NCI-H1694 treated with DMSO at 0.1 percent for 48 hours (cell line): Measurements from ENCODE around the gene STK32C.
"Not testable (repeated sequence)": the region's sequence is repeated elsewhere in the genome, so short reads cannot be mapped to it uniquely, and the experiment has no call there.

Experiments
- DNase-seq: peaks from one replicate; lab custom pipeline; 2025; lab: John Stamatoyannopoulos, UW

STK32C gene

GRCh38 chr10:132167041-132167674 is 140.6 kb downstream of the STK32C start:
- no peak for DNase-seq

- no peak for DNase-seq
Observed at GRCh38 chr10:132166216-132166950, 141.4 kb downstream of the STK32C start.

DNA sequence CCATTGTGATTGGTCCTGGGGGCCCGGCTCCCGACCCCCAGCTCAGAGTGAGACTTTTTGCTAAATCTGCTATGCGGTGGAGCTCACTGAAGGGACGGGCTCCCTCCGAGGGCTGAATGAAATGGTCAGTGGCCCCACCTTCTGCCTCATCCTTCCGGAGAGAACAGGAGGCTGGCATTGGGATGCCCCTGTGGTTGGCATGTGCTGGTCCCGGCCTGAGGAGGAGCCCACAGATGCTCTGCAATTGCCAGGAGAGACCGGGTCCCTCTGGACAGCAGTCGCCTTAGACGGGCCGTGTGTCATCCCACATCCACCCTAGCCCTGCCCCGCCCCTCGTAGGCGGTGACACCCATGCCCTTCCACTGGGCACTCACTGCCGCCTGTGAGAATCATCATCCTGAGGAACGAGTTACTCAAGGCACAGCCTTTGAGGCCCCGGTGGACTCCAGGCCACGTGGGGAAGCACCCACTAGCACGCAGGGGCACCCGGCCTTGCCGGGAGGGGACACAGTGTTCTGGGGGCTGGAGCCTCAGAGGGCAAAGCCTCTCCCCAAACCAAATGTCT is 142.3 kb downstream of the STK32C start:
- DNase-seq, result no peak

- no peak for DNase-seq
Observed at GRCh38 chr10:132164761-132165278, 142.9 kb downstream of the STK32C start.

GRCh38 chr10:132163826-132164515 is 143.8 kb downstream of the STK32C start:
- DNase-seq, result no peak

GRCh38 chr10:132163278-132163765 is 144.4 kb downstream of the STK32C start:
- DNase-seq, result no peak

DNA sequence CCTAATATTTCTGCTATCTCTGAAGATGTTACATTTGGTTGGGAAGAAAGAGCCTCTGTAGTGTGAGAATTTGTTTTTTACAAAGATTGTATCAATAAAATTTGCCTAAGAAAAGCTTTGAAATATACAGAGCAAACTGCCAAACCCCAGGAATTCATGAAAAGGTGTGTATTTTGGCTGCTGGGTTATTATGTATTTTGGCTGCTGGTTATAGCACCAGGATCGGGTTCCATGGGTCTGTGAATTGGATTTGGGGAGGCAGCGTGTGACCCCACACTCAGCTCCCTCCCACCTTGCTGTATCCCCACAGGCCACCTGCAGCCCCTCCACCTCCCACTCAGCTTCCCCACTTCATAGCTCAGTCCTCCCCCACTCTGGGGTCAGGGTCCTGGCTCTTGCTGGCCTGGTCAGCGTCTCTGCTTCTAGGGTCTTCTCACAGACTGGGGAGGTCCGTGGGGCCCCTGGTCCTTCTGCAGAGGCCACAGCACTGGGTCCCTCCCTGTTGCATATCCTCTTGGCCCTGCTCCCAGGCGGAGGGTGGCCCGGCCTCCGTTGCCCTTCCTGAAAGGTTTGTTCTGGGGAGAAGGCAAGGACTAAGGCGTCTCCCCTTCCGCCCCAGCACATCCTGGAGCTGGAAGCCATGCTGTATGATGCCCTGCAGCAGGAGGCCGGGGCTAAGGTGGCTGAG is 145.0 kb downstream of the STK32C start:
- DNase-seq, result no peak

DNA sequence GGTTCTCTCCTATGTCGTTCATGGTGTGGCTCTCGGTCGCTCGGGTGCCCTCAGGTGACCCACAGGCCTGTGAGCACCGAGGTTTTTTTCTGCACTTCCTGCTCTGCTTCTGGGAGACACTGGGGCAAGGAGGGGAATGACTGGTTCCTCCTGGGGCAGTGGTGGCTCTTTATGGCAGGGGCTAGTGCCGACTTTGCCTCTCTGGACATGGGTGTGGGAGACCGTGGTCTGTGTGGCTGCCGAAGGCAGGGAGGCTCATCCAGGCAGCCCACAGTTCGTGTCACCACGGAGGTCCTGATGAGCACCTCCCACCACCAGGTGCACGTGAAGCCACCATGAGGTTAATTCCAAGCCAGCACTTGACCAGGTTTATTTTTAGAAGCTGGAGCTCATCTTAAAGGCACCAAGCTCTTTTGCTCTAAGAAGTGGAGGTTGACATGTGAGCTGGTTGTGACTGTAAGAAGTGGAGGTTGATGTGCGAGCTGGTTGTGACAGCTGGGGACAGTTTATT is 145.7 kb downstream of the STK32C start:
- no peak for DNase-seq

GRCh38 chr10:132160834-132161622 is 146.7 kb downstream of the STK32C start:
- DNase-seq, result not testable (repeated sequence)

DNA sequence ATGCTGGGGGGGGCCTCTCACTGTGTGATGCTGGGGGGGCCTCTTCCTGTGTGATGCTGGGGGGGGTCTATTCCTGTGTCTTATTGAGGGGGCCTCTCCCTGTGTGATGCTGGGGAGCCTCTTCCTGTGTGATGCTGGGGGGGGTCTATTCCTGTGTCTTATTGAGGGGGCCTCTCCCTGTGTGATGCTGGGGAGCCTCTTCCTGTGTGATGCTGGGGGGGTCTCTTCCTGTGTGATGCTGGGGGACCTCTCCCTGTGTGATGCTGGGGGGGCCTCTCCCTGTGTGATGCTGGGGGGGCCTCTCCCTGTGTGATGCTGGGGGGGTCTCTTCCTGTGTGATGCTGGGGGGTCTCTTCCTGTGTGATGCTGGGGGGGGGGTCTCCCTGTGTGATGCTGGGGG is 147.5 kb downstream of the STK32C start:
- DNase-seq, result not testable (repeated sequence)

GRCh38 chr10:132159302-132160230 is 148.2 kb downstream of the STK32C start:
- DNase-seq, result not testable (repeated sequence)

- DNase-seq, result no peak
Observed at GRCh38 chr10:132158823-132159222, 148.9 kb downstream of the STK32C start.

DNA sequence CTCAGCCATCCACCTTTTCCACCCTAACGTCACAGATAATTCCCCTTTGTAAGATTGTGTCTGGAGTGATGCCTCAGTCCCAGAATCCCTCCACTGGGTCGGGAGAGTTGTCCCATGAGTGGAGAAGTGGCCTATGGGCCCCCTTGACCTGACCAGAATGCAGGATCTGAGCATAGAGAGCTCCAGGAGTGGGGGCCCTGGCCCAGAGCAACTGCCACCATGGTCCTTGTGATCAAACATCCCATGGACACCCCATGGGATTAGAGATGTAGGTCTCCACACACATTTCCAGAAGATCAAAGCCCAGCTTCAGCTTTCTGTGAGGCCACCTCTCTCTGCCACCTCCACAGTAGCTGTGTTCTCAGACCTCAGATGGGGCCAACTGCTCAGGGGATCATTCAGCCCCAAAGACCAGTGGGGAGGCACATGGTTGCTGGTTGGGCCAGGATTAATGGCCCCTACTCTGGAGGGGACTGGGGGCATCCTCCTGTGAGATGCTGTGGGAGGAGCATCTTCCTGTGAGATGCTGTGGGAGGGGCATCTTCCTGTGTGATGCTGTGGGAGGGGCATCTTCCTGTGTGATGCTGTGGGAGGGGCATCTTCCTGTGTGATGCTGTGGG is 149.5 kb downstream of the STK32C start:
- DNase-seq, result no peak
